H1 (cell line): ENCODE measurements around the gene CA5A. TPM values are rescaled to one million over a fixed set of nuclear protein-coding genes. Genes with fewer than 3 reads are reported as not detected.

Experiments used
- CTCF ChIA-PET: fragments of 300-600 bp; sonication (Branson Sonifier 250); formaldehyde crosslinking; loops from one replicate; lab custom pipeline; 2021; ENCODE audit not compliant: partially characterized antibody; lab: Charles Lee
- POLR2A ChIA-PET: fragments of 300-600 bp; sonication (Branson Sonifier 250); formaldehyde crosslinking; loops from one replicate; lab custom pipeline; 2021; ENCODE audit warnings: inconsistent platforms; ENCODE audit not compliant: partially characterized antibody; lab: Charles Lee
- DNase-seq, 2 experiments: peaks; one replicate each; pipeline versions ENCODE4 v3.0.0 to v3.0.0-alpha.2; 2010 to 2022; ENCODE audit warnings: low spot score in 2 of 2, low read depth in 1 of 2, mixed read lengths in 1 of 2
- FAIRE-seq: peaks from 2 replicates; lab custom pipeline; 2011; peaks lifted over from hg19 to GRCh38; lab: Jason Lieb, UNC
- H2AFZ ChIP-seq: 2 replicates; pipeline ENCODE4 v1.8.1; 2012; ENCODE audit warnings: low read length, inconsistent platforms
- H2AK5ac ChIP-seq: 2 replicates; pipeline ENCODE4 v1.6.1; 2013; ENCODE audit warnings: low read depth, low read length
- H2BK120ac ChIP-seq: replicated peaks from 2 replicates; pipeline ENCODE3; 2013; ENCODE audit warnings: low read depth, low read length, inconsistent platforms
- H2BK12ac ChIP-seq: 2 replicates; pipeline ENCODE4 v1.6.1; 2013; ENCODE audit warnings: low read depth, low read length
- H2BK15ac ChIP-seq: 2 replicates; pipeline ENCODE4 v1.6.1; 2013; ENCODE audit warnings: low read length
- H2BK20ac ChIP-seq: 2 replicates; pipeline ENCODE4 v1.6.1; 2013; ENCODE audit warnings: low read length
- H2BK5ac ChIP-seq: 2 replicates; pipeline ENCODE4 v1.6.1; 2013; ENCODE audit warnings: low read depth, low read length
- H3K14ac ChIP-seq: 2 replicates; pipeline ENCODE4 v1.6.1; 2013; ENCODE audit warnings: inconsistent platforms; ENCODE audit not compliant: insufficient read length
- H3K18ac ChIP-seq: 2 replicates; pipeline ENCODE4 v1.6.1; 2013; ENCODE audit warnings: low read length; ENCODE audit errors: extremely low read depth
- H3K23ac ChIP-seq: 2 replicates; pipeline ENCODE4 v1.6.1; 2013; ENCODE audit warnings: inconsistent platforms; ENCODE audit not compliant: insufficient read length
- H3K23me2 ChIP-seq: 2 replicates; pipeline ENCODE4 v1.6.1; 2013; ENCODE audit warnings: low read depth, low read length
- H3K27ac ChIP-seq: 2 replicates; pipeline ENCODE4 v1.6.1; 2011; ENCODE audit warnings: low read depth, low read length, inconsistent platforms
- H3K27me3 ChIP-seq, 4 experiments: replicated peaks in 1 of 4; 1 replicate in 1 of 4; 2 replicates in 3 of 4; pipeline versions ENCODE4 v1.6.1 to v1.8.1; 2011 to 2013; ENCODE audit warnings: low read length in 3 of 4, mild to moderate bottlenecking in 3 of 4, inconsistent platforms in 2 of 4, mixed read lengths in 2 of 4, moderate library complexity in 1 of 4; ENCODE audit not compliant: control insufficient read depth in 3 of 4, insufficient read depth in 3 of 4; ENCODE audit errors: extremely low read depth in 1 of 4
- H3K36me3 ChIP-seq, 4 experiments: 2 replicates each; pipeline versions ENCODE4 v1.6.1 to v1.8.1; 2011 to 2013; ENCODE audit warnings: mild to moderate bottlenecking in 4 of 4, low read length in 3 of 4, moderate library complexity in 2 of 4, control low read depth in 1 of 4, inconsistent platforms in 1 of 4; ENCODE audit not compliant: insufficient read depth in 4 of 4, control insufficient read depth in 2 of 4
- H3K4ac ChIP-seq: replicated peaks from 2 replicates; pipeline ENCODE3; 2013; ENCODE audit warnings: low read length, low read depth, mixed read lengths, inconsistent platforms; ENCODE audit not compliant: insufficient read length
- H3K4me1 ChIP-seq, 4 experiments: replicated peaks in 1 of 4; 1 replicate in 1 of 4; 2 replicates in 3 of 4; pipeline versions ENCODE4 v1.6.1 to v1.8.1; 2011 to 2013; ENCODE audit warnings: low read length in 3 of 4, inconsistent platforms in 2 of 4, mixed read lengths in 1 of 4; ENCODE audit not compliant: insufficient read depth in 4 of 4, control insufficient read depth in 3 of 4
- H3K4me2 ChIP-seq, 2 experiments: 2 replicates each; pipeline versions ENCODE4 v1.6.1 to v1.8.1; 2011 to 2013; ENCODE audit warnings: low read depth in 2 of 2, low read length in 2 of 2, control low read depth in 1 of 2, inconsistent platforms in 1 of 2, mild to moderate bottlenecking in 1 of 2; ENCODE audit not compliant: insufficient read depth in 1 of 2
- H3K4me3 ChIP-seq, 4 experiments: fragments of 200-600, 300-600 bp in 1 of 4; sonication (generic), shearing (Covaris generic), sonication (Bioruptor Twin) in 1 of 4; 2 replicates each; pipeline versions ENCODE4 v1.5.1 to v1.8.1; 2011 to 2016; ENCODE audit warnings: low read length in 4 of 4, low read depth in 3 of 4, control low read depth in 2 of 4, inconsistent platforms in 2 of 4, mild to moderate bottlenecking in 2 of 4, mixed read lengths in 1 of 4, moderate library complexity in 1 of 4; ENCODE audit not compliant: insufficient read depth in 2 of 4; ENCODE audit errors: extremely low read depth in 1 of 4
- H3K56ac ChIP-seq: replicated peaks from 2 replicates; pipeline ENCODE3; 2013; ENCODE audit warnings: low read depth, mild to moderate bottlenecking, mixed read lengths, low read length, inconsistent platforms; ENCODE audit not compliant: insufficient read length
- H3K79me1 ChIP-seq: 2 replicates; pipeline ENCODE4 v1.6.1; 2013; ENCODE audit warnings: low read depth, low read length, control low read depth
- H3K79me2 ChIP-seq, 2 experiments: 2 replicates each; pipeline versions ENCODE4 v1.6.1 to v1.8.1; 2012 to 2013; ENCODE audit warnings: low read length in 2 of 2, mild to moderate bottlenecking in 2 of 2, inconsistent platforms in 1 of 2; ENCODE audit not compliant: insufficient read depth in 2 of 2, control insufficient read depth in 1 of 2
- H3K9ac ChIP-seq, 4 experiments: replicated peaks in 1 of 4; 1 replicate in 1 of 4; 2 replicates in 3 of 4; pipeline versions ENCODE4 v1.6.1 to v1.8.1; 2011 to 2013; ENCODE audit warnings: low read depth in 3 of 4, low read length in 3 of 4, control low read depth in 2 of 4, mild to moderate bottlenecking in 2 of 4, moderate library complexity in 2 of 4, inconsistent platforms in 1 of 4; ENCODE audit errors: extremely low read depth in 1 of 4
- H3K9me3 ChIP-seq, 2 experiments: 2 replicates each; pipeline versions ENCODE4 v1.6.1 to v1.8.1; 2012 to 2013; ENCODE audit warnings: mild to moderate bottlenecking in 2 of 2, moderate library complexity in 2 of 2, control low read depth in 1 of 2, inconsistent platforms in 1 of 2, low read depth in 1 of 2, low read length in 1 of 2, mixed read lengths in 1 of 2; ENCODE audit not compliant: insufficient read depth in 2 of 2
- H4K20me1 ChIP-seq, 2 experiments: replicated peaks in 1 of 2; 2 replicates each; pipeline versions ENCODE3 to v1.8.1; 2011 to 2013; ENCODE audit warnings: inconsistent platforms in 2 of 2, low read length in 2 of 2, mild to moderate bottlenecking in 1 of 2; ENCODE audit not compliant: insufficient read depth in 2 of 2, control insufficient read depth in 1 of 2
- H4K5ac ChIP-seq: 2 replicates; pipeline ENCODE4 v1.6.1; 2013; ENCODE audit warnings: low read length, low read depth, mixed read lengths, inconsistent platforms; ENCODE audit not compliant: insufficient read length
- H4K8ac ChIP-seq: 2 replicates; pipeline ENCODE4 v1.8.0; 2013; ENCODE audit warnings: mild to moderate bottlenecking, moderate library complexity, low read length, inconsistent platforms; ENCODE audit not compliant: insufficient read depth; ENCODE audit errors: extremely low read depth
- H4K91ac ChIP-seq: replicated peaks from 2 replicates; pipeline ENCODE3; 2013; ENCODE audit warnings: low read length, mixed read lengths, inconsistent platforms; ENCODE audit not compliant: insufficient read length
- ATF3 ChIP-seq: IDR thresholded peaks from 2 replicates; pipeline ENCODE4 v1.6.1; 2011; ENCODE audit warnings: low read depth, mild to moderate bottlenecking, low read length; ENCODE audit not compliant: insufficient read depth
- CBX5 ChIP-seq: fragments of 300-800, 300-1000 bp; sonication (generic); IDR thresholded peaks from 2 replicates; pipeline ENCODE4 v1.7.1; 2016; ENCODE audit warnings: antibody characterized with exemption, low read length, low read depth
- CHD1 ChIP-seq: IDR thresholded peaks from 2 replicates; pipeline ENCODE4 v1.6.1; 2012; ENCODE audit warnings: low read depth, low read length, improper control_type of control experiment
- GTF2F1 ChIP-seq: IDR thresholded peaks from 2 replicates; pipeline ENCODE4 v1.6.1; 2012; ENCODE audit warnings: low read depth, low read length, improper control_type of control experiment, borderline replicate concordance
- JUND ChIP-seq: IDR thresholded peaks from 2 replicates; pipeline ENCODE4 v1.6.1; 2011; ENCODE audit warnings: mild to moderate bottlenecking, improper control_type of control experiment, low read length
- TCF12 ChIP-seq: IDR thresholded peaks from 2 replicates; pipeline ENCODE4 v1.6.1; 2011; ENCODE audit warnings: low read depth, mild to moderate bottlenecking, low read length
- WGBS, 2 experiments: shearing (Covaris generic) in 1 of 2; methylation state at CpG; one replicate each; pipeline versions ENCODE4 v1.1.6 to v1.1.7; 2013 to 2015; ENCODE audit warnings: low lambda C conversion rate in 2 of 2, mixed read lengths in 2 of 2, inconsistent platforms in 1 of 2, low coverage in 1 of 2, missing lambda C conversion rate in 1 of 2; ENCODE audit not compliant: insufficient replicate concordance in 2 of 2, insufficient coverage in 1 of 2, insufficient read length in 1 of 2; ENCODE audit errors: extremely low coverage in 1 of 2, missing lambda C conversion rate in 1 of 2; 5-methylcytosine and 5-hydroxymethylcytosine counted together
- polyA plus RNA-seq, 7 experiments: library from polyadenylated mRNA; depleted of rRNA in 3 of 7; stranded (reverse) in 5 of 7; unstranded in 2 of 7; fragments of >200 nt in 5 of 7; fragments of 200-250 nt in 2 of 7; gene quantifications; 1 replicate in 5 of 7; 2 replicates in 1 of 7; 4 replicates in 1 of 7; pipeline versions ENCODE4 v1.2.1 to v1.2.3, GENCODE V29; 2011 to 2013; ENCODE audit warnings: missing spikeins in 2 of 7, mixed read lengths in 2 of 7
- total RNA-seq: library from RNA; stranded (reverse); fragmentation: NEBNext Ultra II Directional; extraction: Animal tissue kit (Norgen Biotek cat#: 25700); gene quantifications from 2 replicates; pipeline ENCODE4 v1.2.1, GENCODE V29; 2021

The CA5A gene
- total and polyA plus RNA-seq, 2 of the 8 experiments (the other 6 are each of a cell fraction or from before 2014, with no cell fraction given), result not detected

DNA sequence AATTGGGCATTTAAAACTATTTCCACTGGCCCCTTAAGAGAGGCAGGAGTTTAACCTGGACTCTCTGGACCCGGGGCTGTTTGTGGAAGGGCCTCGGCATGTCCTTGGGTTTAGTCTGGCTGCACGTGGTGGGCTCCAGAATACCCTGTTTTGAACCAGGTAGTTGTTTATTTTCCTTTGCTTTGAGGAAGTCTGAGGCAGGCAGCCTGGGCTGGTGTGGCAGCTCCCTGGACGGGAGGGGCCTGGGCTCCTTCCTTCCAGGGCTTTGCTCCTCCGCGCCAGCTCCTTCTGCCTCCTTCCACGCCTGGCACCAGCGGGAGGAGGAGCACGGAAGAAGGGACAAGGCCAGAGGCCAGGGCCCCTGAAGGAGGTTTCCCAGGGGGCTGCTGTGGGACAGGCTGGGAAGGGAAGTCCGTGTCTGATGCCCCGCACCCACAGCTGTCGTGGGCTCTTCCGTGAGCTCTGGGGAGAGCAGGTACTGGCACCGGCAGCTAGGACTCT, 30.4 kb upstream of the CA5A start:
- CTCF ChIA-PET, result interaction anchor here (1.1 to 1.2 kb wide), 2 partner anchors 9 to 17 kb away, joined by 5 read pairs; no protein-coding TSS in a partner anchor
- POLR2A ChIA-PET, result interaction anchor here (7.1 kb wide), 1 partner anchor 14 kb away, joined by 40 read pairs; the partner anchor contains the start of gene BANP

More for the DNA sequence above, 30.4 kb upstream of the CA5A start:
- H3K18ac ChIP-seq, result no peak overlapping the region
- peaks cover 2 to 91% of the 10 kb centered on the region in 2 experiments for H3K79me2 ChIP-seq
- H3K4me2 ChIP-seq, result no peak overlapping the region
- peaks cover 5 to 9% of the 10 kb centered on the region in 2 experiments for H4K20me1 ChIP-seq
- no peak overlapping the region for H2BK12ac ChIP-seq
- FAIRE-seq, result no peak
- H3K23ac ChIP-seq, result no peak overlapping the region
- no peak overlapping the region for H2BK20ac ChIP-seq
- no peak overlapping the region for H2BK5ac ChIP-seq
- no peak overlapping the region for H3K27ac ChIP-seq
- H2AFZ ChIP-seq, result no peak overlapping the region
- H3K36me3 ChIP-seq, result 0 out of 8 replicates have a peak, but pooled peaks cover 0 to 2% (median 0%) of the 10 kb centered on the region in 4 experiments
- peaks cover 13% of the 10 kb centered on the region for H3K79me1 ChIP-seq
- peaks cover 4 to 6% of the 10 kb centered on the region in 2 experiments; a peak in 3 of 4 replicates for H3K9me3 ChIP-seq
- H3K4ac ChIP-seq, result no peak overlapping the region
- H2BK120ac ChIP-seq, result no peak overlapping the region
- H2BK15ac ChIP-seq, result no peak overlapping the region
- no peaks in the 10 kb centered on the region for H3K27me3 ChIP-seq
- H4K91ac ChIP-seq, result no peak overlapping the region
- no peak overlapping the region for H4K5ac ChIP-seq
- H2AK5ac ChIP-seq, result no peak overlapping the region
- H3K4me3 ChIP-seq, result no peak overlapping the region
- H3K56ac ChIP-seq, result no peak overlapping the region
- no peak overlapping the region for H3K14ac ChIP-seq
- no peak overlapping the region for H3K9ac ChIP-seq
- peaks cover 0 to 13% (median under 1%) of the 10 kb centered on the region in 4 experiments; a peak in 2 of 7 replicates for H3K4me1 ChIP-seq
- H3K23me2 ChIP-seq, result no peaks in the 10 kb centered on the region
- DNase-seq, result no peak
- WGBS, 2 experiments, result 86% methylated on average over 14 of the region's 14 CpGs; no CpG with 5 or more reads in 1 of the 2 experiments
- H4K8ac ChIP-seq, result no peak overlapping the region
- no peak for TF ChIP-seq ATF3
- TF ChIP-seq GTF2F1, result no peak
- TF ChIP-seq CHD1, result no peak
- no peak for TF ChIP-seq TCF12
- TF ChIP-seq CBX5, result no peak
- no peak for TF ChIP-seq JUND
- TF ChIP-seq, all 59 proteins: peak for 0
